ENCODE results near the gene CFAP99. TPM values are rescaled to one million over a fixed set of nuclear protein-coding genes. Genes with fewer than 3 reads are reported as not detected.

The CFAP99 gene
- total RNA-seq, 1 experiment from 2014 or later = 0.33 TPM

DNA sequence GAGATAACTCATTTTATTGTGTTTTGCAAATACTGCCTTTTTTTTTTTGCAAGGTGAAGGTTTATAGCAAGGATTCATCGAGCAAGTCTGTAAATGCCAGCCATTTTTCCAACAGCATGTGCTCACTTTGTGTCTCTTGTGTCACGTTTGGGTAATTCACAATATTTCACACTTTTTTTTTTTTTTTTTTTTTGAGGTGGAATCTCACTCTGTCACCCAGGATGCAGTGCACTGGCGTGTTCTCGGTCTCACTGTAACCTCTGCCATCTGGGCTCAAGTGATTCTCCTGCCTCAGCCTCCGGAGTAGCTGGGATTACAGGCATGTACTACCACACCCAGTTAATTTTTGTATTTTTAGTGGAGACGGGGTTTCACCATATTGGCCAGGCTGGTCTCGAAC lies 52.0 kb downstream of the CFAP99 start:
- TF ChIP-seq, protein P1, sequence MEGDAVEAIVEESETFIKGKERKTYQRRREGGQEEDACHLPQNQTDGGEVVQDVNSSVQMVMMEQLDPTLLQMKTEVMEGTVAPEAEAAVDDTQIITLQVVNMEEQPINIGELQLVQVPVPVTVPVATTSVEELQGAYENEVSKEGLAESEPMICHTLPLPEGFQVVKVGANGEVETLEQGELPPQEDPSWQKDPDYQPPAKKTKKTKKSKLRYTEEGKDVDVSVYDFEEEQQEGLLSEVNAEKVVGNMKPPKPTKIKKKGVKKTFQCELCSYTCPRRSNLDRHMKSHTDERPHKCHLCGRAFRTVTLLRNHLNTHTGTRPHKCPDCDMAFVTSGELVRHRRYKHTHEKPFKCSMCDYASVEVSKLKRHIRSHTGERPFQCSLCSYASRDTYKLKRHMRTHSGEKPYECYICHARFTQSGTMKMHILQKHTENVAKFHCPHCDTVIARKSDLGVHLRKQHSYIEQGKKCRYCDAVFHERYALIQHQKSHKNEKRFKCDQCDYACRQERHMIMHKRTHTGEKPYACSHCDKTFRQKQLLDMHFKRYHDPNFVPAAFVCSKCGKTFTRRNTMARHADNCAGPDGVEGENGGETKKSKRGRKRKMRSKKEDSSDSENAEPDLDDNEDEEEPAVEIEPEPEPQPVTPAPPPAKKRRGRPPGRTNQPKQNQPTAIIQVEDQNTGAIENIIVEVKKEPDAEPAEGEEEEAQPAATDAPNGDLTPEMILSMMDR (IDR thresholded peaks at IDR 0.05) = no peak
- TF ChIP-seq SIN3A (IDR thresholded peaks at IDR 0.05; ENCODE audit: borderline replicate concordance, insufficient read depth, low read depth, low read length) = no peak
- TF ChIP-seq, protein P2, sequence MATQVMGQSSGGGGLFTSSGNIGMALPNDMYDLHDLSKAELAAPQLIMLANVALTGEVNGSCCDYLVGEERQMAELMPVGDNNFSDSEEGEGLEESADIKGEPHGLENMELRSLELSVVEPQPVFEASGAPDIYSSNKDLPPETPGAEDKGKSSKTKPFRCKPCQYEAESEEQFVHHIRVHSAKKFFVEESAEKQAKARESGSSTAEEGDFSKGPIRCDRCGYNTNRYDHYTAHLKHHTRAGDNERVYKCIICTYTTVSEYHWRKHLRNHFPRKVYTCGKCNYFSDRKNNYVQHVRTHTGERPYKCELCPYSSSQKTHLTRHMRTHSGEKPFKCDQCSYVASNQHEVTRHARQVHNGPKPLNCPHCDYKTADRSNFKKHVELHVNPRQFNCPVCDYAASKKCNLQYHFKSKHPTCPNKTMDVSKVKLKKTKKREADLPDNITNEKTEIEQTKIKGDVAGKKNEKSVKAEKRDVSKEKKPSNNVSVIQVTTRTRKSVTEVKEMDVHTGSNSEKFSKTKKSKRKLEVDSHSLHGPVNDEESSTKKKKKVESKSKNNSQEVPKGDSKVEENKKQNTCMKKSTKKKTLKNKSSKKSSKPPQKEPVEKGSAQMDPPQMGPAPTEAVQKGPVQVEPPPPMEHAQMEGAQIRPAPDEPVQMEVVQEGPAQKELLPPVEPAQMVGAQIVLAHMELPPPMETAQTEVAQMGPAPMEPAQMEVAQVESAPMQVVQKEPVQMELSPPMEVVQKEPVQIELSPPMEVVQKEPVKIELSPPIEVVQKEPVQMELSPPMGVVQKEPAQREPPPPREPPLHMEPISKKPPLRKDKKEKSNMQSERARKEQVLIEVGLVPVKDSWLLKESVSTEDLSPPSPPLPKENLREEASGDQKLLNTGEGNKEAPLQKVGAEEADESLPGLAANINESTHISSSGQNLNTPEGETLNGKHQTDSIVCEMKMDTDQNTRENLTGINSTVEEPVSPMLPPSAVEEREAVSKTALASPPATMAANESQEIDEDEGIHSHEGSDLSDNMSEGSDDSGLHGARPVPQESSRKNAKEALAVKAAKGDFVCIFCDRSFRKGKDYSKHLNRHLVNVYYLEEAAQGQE (IDR thresholded peaks at IDR 0.05; ENCODE audit: insufficient read depth in 1 of 2, low read depth in 2 of 2, low read length in 1 of 2) = no peak
- no peak for TF ChIP-seq TCF7L2 (IDR thresholded peaks at IDR 0.05; ENCODE audit: low read depth, low read length)
- TF ChIP-seq POLR2AphosphoS5 (IDR thresholded peaks at IDR 0.05; ENCODE audit: low read depth, low read length) = no peak
- no peaks in the 10 kb centered on the region for H3K27me3 ChIP-seq (ENCODE audit: control insufficient read depth, insufficient read depth, low read length)
- CTCF ChIA-PET = interaction anchor here (0.7 kb wide), 1 partner anchor 503 kb away, joined by 6 read pairs; no protein-coding TSS in a partner anchor
- H3K4me1 ChIP-seq (ENCODE audit: control insufficient read depth, insufficient read depth, low read length) = peaks cover 7% of the 10 kb centered on the region; the same call in 1 of the 2 replicates
- H3K36me3 ChIP-seq (ENCODE audit: control insufficient read depth, insufficient read depth, low read length) = peaks cover 19% of the 10 kb centered on the region
- peak overlapping the region; percentile 88 to 93 for H3K4me3 ChIP-seq (ENCODE audit: low read depth in 2 of 2, low read length in 2 of 2)
- no TSS peak for BruUV-seq (replicated peaks)
- DNase-seq (ENCODE audit: low read depth, low spot score) (no peak), ATAC-seq (no peak)
- POLR2A ChIA-PET = interaction anchor here (0.6 to 0.7 kb wide), 2 partner anchors 22 to 59 kb away, joined by 5 to 9 read pairs; no protein-coding TSS in a partner anchor
- peak overlapping the region; percentile 93 for H3K27ac ChIP-seq (ENCODE audit: low read length)
- intact Hi-C loops (cut with micrococcal nuclease; ENCODE audit: unreplicated experiment) = no loop called here
- in situ Hi-C loops (cut with HindIII; ENCODE audit: low pct_unique_long_range_greater_than_20kb, low sequenced_read_pairs) = no loop called here
- no peaks in the 10 kb centered on the region for H3K9me3 ChIP-seq (ENCODE audit: control insufficient read depth, insufficient read depth, low read depth, low read length)

DNA sequence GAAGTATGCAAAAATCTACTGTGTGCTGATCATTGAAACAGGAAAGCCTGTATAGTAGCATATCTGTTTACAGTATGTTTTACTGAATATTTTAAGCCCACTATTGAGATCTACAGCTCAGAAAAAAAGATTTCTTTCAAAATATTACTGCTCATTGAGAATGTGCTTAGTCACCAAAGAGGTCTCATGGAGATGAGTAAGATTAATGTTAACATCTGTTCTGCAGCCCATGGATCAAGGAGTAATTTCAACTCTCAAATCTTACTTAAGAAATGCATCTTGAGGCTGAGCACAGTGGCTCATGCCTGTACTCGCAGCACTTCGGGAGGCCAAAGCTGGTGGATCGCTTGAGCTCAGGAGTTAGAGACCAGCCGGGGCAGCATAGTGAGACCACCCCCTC lies 53.4 kb downstream of the CFAP99 start:
- ChIA-PET CTCF (interaction anchor here (1.2 kb wide), 1 partner anchor 252 kb away, joined by 4 read pairs; no protein-coding TSS in a partner anchor), POLR2A (no interaction called here)
- no peak overlapping the region for H3K4me3 ChIP-seq (ENCODE audit: low read depth in 2 of 2, low read length in 2 of 2)
- no peak for TF ChIP-seq SIN3A (IDR thresholded peaks at IDR 0.05; ENCODE audit: borderline replicate concordance, insufficient read depth, low read depth, low read length)
- TF ChIP-seq POLR2AphosphoS5 (IDR thresholded peaks at IDR 0.05; ENCODE audit: low read depth, low read length) = no peak
- no peak for TF ChIP-seq TCF7L2 (IDR thresholded peaks at IDR 0.05; ENCODE audit: low read depth, low read length)
- TF ChIP-seq, protein P1 (IDR thresholded peaks at IDR 0.05) = no peak
- TF ChIP-seq, protein P2 (IDR thresholded peaks at IDR 0.05; ENCODE audit: insufficient read depth in 1 of 2, low read depth in 2 of 2, low read length in 1 of 2) = no peak
- H3K36me3 ChIP-seq (ENCODE audit: control insufficient read depth, insufficient read depth, low read length) = peaks cover 19% of the 10 kb centered on the region
- no peak for ATAC-seq
- H3K27ac ChIP-seq (ENCODE audit: low read length) = no peak overlapping the region; the same call in 1 of the 2 replicates
- no TSS peak for BruUV-seq (replicated peaks)
- in situ Hi-C loops (cut with HindIII; ENCODE audit: low pct_unique_long_range_greater_than_20kb, low sequenced_read_pairs) = no loop called here
- peaks cover 7% of the 10 kb centered on the region; the same call in 1 of the 2 replicates for H3K4me1 ChIP-seq (ENCODE audit: control insufficient read depth, insufficient read depth, low read length)
- no peaks in the 10 kb centered on the region for H3K27me3 ChIP-seq (ENCODE audit: control insufficient read depth, insufficient read depth, low read length)
- no peaks in the 10 kb centered on the region for H3K9me3 ChIP-seq (ENCODE audit: control insufficient read depth, insufficient read depth, low read depth, low read length)
- no peak for DNase-seq (ENCODE audit: low read depth, low spot score)
- intact Hi-C loops (cut with micrococcal nuclease; ENCODE audit: unreplicated experiment) = no loop called here

All from Panc1 (cell line).